Measurements from ENCODE around the gene TMEM128.
"Not testable (repeated sequence)": the region's sequence is repeated elsewhere in the genome, so short reads cannot be mapped to it uniquely, and the experiment has no call there.

The TMEM128 gene

DNA sequence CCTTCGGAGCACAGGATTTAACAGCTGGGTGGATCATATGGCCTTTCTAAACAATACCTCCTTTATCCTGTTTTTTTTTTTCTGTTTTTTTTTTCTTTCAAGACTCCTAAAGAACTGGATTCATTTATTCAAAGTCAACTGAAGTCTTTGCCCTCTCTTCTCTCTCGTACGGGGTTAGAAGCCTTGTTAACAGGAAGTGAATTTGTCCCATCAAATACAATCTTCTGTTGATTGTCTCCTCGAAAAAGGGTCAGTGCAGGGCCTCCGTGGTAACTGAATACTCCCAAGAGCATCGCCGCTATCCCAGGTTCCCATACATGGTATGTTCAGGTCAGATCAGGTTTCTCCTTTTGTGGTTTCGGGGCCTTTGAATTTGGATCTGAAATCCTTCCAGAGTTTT, 1.8 kb upstream of the TMEM128 start:
- H4K91ac ChIP-seq (ENCODE audit: low read length) = no peak overlapping the region
- H2AFZ ChIP-seq (ENCODE audit: low read depth, low read length) = no peak overlapping the region
- H3K14ac ChIP-seq (ENCODE audit: low read length in 2 of 2) = no peak overlapping the region
- H3K36me3 ChIP-seq (ENCODE audit: control insufficient read depth in 1 of 2, insufficient read depth in 2 of 2, low read depth in 1 of 2, low read length in 2 of 2) = peaks cover 5 to 14% of the 10 kb centered on the region in 2 experiments
- no peak overlapping the region for H3K4me3 ChIP-seq (ENCODE audit: insufficient read depth in 1 of 2, low read depth in 1 of 2, low read length in 2 of 2)
- WGBS = 96% methylated on average over 7 of the region's 8 CpGs
- H3K79me1 ChIP-seq (replicated peaks; ENCODE audit: low read length, poor library complexity, severe bottlenecking) = peaks cover 13% of the 10 kb centered on the region
- H3K18ac ChIP-seq (ENCODE audit: low read depth in 1 of 2, low read length in 2 of 2) = no peak overlapping the region
- no peak overlapping the region for H2AK5ac ChIP-seq (ENCODE audit: low read length, severe bottlenecking)
- no peak overlapping the region for H2BK12ac ChIP-seq (ENCODE audit: low read length in 2 of 2)
- H2BK15ac ChIP-seq (ENCODE audit: low read depth, poor library complexity, severe bottlenecking) = no peak overlapping the region
- H2BK120ac ChIP-seq (ENCODE audit: low read depth, low read length) = no peak overlapping the region
- no peak overlapping the region for H3K27ac ChIP-seq (ENCODE audit: low read length, poor library complexity, severe bottlenecking)
- no peak for DNase-seq
- H3K9ac ChIP-seq (ENCODE audit: low read length) = no peak overlapping the region
- H4K8ac ChIP-seq (ENCODE audit: low read length) = no peak overlapping the region
- peaks cover 7% of the 10 kb centered on the region for H3K4me1 ChIP-seq (ENCODE audit: control insufficient read depth, insufficient read depth, low read depth, low read length)
- H2BK5ac ChIP-seq (ENCODE audit: low read depth, low read length, poor library complexity, severe bottlenecking) = no peak overlapping the region
- no peak overlapping the region for H3K4ac ChIP-seq (ENCODE audit: low read depth in 1 of 2, low read length in 2 of 2)
- H3K4me2 ChIP-seq (ENCODE audit: low read length, poor library complexity, severe bottlenecking) = no peak overlapping the region
- no peak overlapping the region for H3K23ac ChIP-seq (ENCODE audit: low read length in 2 of 2)
- H3K27me3 ChIP-seq (ENCODE audit: control insufficient read depth in 1 of 2, insufficient read depth in 1 of 2, low read length in 2 of 2) = peaks cover 6 to 16% of the 10 kb centered on the region in 2 experiments
- no peaks in the 10 kb centered on the region for H3K9me3 ChIP-seq (ENCODE audit: control insufficient read depth, low read length)

- not testable (repeated sequence) for H4K91ac ChIP-seq (ENCODE audit: low read length); H3K14ac ChIP-seq (ENCODE audit: low read length in 2 of 2); H2AK5ac ChIP-seq (ENCODE audit: low read length, severe bottlenecking); H3K18ac ChIP-seq (ENCODE audit: low read depth in 1 of 2, low read length in 2 of 2); H2BK120ac ChIP-seq (ENCODE audit: low read depth, low read length); DNase-seq; H2BK12ac ChIP-seq (ENCODE audit: low read length in 2 of 2); H2BK5ac ChIP-seq (ENCODE audit: low read depth, low read length, poor library complexity, severe bottlenecking); H2BK15ac ChIP-seq (ENCODE audit: low read depth, poor library complexity, severe bottlenecking); H3K27ac ChIP-seq (ENCODE audit: low read length, poor library complexity, severe bottlenecking); H4K8ac ChIP-seq (ENCODE audit: low read length); H3K9me3 ChIP-seq (ENCODE audit: control insufficient read depth, low read length); H3K4me2 ChIP-seq (ENCODE audit: low read length, poor library complexity, severe bottlenecking); H3K4me1 ChIP-seq (ENCODE audit: control insufficient read depth, insufficient read depth, low read depth, low read length); H2AFZ ChIP-seq (ENCODE audit: low read depth, low read length); H3K23ac ChIP-seq (ENCODE audit: low read length in 2 of 2); H3K4ac ChIP-seq (ENCODE audit: low read depth in 1 of 2, low read length in 2 of 2)
- Histone ChIP-seq H3K36me3 (ENCODE audit: control insufficient read depth in 1 of 2, insufficient read depth in 2 of 2, low read depth in 1 of 2, low read length in 2 of 2) (peaks cover 10 to 20% of the 10 kb centered on the region in 2 experiments), H3K4me3 (ENCODE audit: insufficient read depth in 1 of 2, low read depth in 1 of 2, low read length in 2 of 2) (peak overlapping the region in 1 of 2 experiments; percentile 89), H3K79me1 (replicated peaks; ENCODE audit: low read length, poor library complexity, severe bottlenecking) (peaks cover 17% of the 10 kb centered on the region), H3K9ac (ENCODE audit: low read length) (peak overlapping the region; percentile 96), H3K27me3 (ENCODE audit: control insufficient read depth in 1 of 2, insufficient read depth in 1 of 2, low read length in 2 of 2) (peaks cover 3 to 11% of the 10 kb centered on the region in 2 experiments)
- 96% methylated on average over 15 of the region's 15 CpGs for WGBS
These were observed 1.3 kb upstream of the TMEM128 start for GRCh38 chr4:4249342-4249741.

DNA sequence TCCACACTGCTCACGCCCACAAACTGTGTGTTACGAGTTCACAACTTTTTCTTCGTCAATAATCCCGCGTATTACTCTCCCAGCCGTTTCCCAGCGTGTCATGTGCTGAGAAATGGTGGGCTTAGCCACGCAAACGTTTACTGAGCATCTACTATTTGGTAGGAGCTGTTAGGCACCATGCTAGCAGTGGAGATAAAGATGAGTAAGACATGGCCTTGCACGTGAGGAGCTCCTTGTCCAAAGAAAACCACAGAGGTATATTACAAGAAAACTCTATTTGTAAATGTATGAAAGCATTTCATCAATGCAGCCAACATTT, 821 bp upstream of the TMEM128 start:
- WGBS = 58% methylated on average over 9 of the region's 10 CpGs
- H4K91ac ChIP-seq (ENCODE audit: low read length) = no peak overlapping the region
- no peaks in the 10 kb centered on the region for H3K9me3 ChIP-seq (ENCODE audit: control insufficient read depth, low read length)
- H3K4me3 ChIP-seq (ENCODE audit: insufficient read depth in 1 of 2, low read depth in 1 of 2, low read length in 2 of 2) = peak overlapping the region in 1 of 2 experiments; percentile 89
- no peak overlapping the region for H2BK120ac ChIP-seq (ENCODE audit: low read depth, low read length)
- no peak overlapping the region for H2BK12ac ChIP-seq (ENCODE audit: low read length in 2 of 2)
- peak overlapping the region; percentile 95 for H4K8ac ChIP-seq (ENCODE audit: low read length)
- H3K9ac ChIP-seq (ENCODE audit: low read length) = peak overlapping the region; percentile 96
- H3K27me3 ChIP-seq (ENCODE audit: control insufficient read depth in 1 of 2, insufficient read depth in 1 of 2, low read length in 2 of 2) = peaks cover 0 to 7% of the 10 kb centered on the region in 2 experiments
- peaks cover 15 to 25% of the 10 kb centered on the region in 2 experiments for H3K36me3 ChIP-seq (ENCODE audit: control insufficient read depth in 1 of 2, insufficient read depth in 2 of 2, low read depth in 1 of 2, low read length in 2 of 2)
- H2AFZ ChIP-seq (ENCODE audit: low read depth, low read length) = no peak overlapping the region
- peak overlapping the region; percentile 42 for H3K4me2 ChIP-seq (ENCODE audit: low read length, poor library complexity, severe bottlenecking)
- H3K4me1 ChIP-seq (ENCODE audit: control insufficient read depth, insufficient read depth, low read depth, low read length) = peaks cover 7% of the 10 kb centered on the region
- no peak overlapping the region for H3K18ac ChIP-seq (ENCODE audit: low read depth in 1 of 2, low read length in 2 of 2)
- DNase-seq = peak; percentile 28
- peak overlapping the region; percentile 61 to 85 for H3K4ac ChIP-seq (ENCODE audit: low read depth in 1 of 2, low read length in 2 of 2)
- no peak overlapping the region for H2BK15ac ChIP-seq (ENCODE audit: low read depth, poor library complexity, severe bottlenecking)
- H2BK5ac ChIP-seq (ENCODE audit: low read depth, low read length, poor library complexity, severe bottlenecking) = no peak overlapping the region
- no peak overlapping the region for H3K14ac ChIP-seq (ENCODE audit: low read length in 2 of 2)
- H3K27ac ChIP-seq (ENCODE audit: low read length, poor library complexity, severe bottlenecking) = peak overlapping the region; percentile 97
- H3K23ac ChIP-seq (ENCODE audit: low read length in 2 of 2) = no peak overlapping the region
- H3K79me1 ChIP-seq (replicated peaks; ENCODE audit: low read length, poor library complexity, severe bottlenecking) = peaks cover 20% of the 10 kb centered on the region
- no peak overlapping the region for H2AK5ac ChIP-seq (ENCODE audit: low read length, severe bottlenecking)

DNA sequence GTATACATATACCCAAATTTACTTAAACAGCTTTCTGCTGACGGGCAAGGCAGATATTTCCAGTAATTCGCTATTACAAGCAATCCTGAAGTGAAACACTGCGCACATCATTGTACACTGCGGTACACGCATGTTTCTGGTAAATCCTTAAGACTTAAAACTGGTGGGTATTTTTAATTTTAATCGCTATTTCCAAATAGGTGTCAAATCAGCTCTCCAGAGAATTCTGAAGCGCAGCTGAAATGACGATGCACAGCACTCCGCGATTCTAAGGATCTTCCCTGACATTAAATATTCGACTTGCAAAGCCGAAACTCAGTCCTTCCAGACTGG, 361 bp downstream of the TMEM128 start:
- Histone ChIP-seq H2BK15ac (ENCODE audit: low read depth, poor library complexity, severe bottlenecking) (no peak overlapping the region), H2AFZ (ENCODE audit: low read depth, low read length) (peak overlapping the region; percentile 99), H2BK120ac (ENCODE audit: low read depth, low read length) (peak overlapping the region; percentile 65), H3K4me1 (ENCODE audit: control insufficient read depth, insufficient read depth, low read depth, low read length) (peaks cover 7% of the 10 kb centered on the region), H3K79me1 (replicated peaks; ENCODE audit: low read length, poor library complexity, severe bottlenecking) (peaks cover 22% of the 10 kb centered on the region), H2AK5ac (ENCODE audit: low read length, severe bottlenecking) (no peak overlapping the region), H2BK12ac (ENCODE audit: low read length in 2 of 2) (peak overlapping the region in 1 of 2 experiments; percentile 48), H4K91ac (ENCODE audit: low read length) (peak overlapping the region; percentile 64), H3K18ac (ENCODE audit: low read depth in 1 of 2, low read length in 2 of 2) (peak overlapping the region; percentile 81 to 98), H3K14ac (ENCODE audit: low read length in 2 of 2) (peak overlapping the region in 1 of 2 experiments; percentile 94), H3K36me3 (ENCODE audit: control insufficient read depth in 1 of 2, insufficient read depth in 2 of 2, low read depth in 1 of 2, low read length in 2 of 2) (peaks cover 20 to 31% of the 10 kb centered on the region in 2 experiments), H3K9me3 (ENCODE audit: control insufficient read depth, low read length) (no peaks in the 10 kb centered on the region), H3K4me3 (ENCODE audit: insufficient read depth in 1 of 2, low read depth in 1 of 2, low read length in 2 of 2) (peak overlapping the region; percentile 89 to 97), H3K27ac (ENCODE audit: low read length, poor library complexity, severe bottlenecking) (no peak overlapping the region), H3K9ac (ENCODE audit: low read length) (peak overlapping the region; percentile 96), H3K23ac (ENCODE audit: low read length in 2 of 2) (peak overlapping the region in 1 of 2 experiments; percentile 98), H3K4me2 (ENCODE audit: low read length, poor library complexity, severe bottlenecking) (peak overlapping the region; percentile 57), H4K8ac (ENCODE audit: low read length) (peak overlapping the region; percentile 95), H3K27me3 (ENCODE audit: control insufficient read depth in 1 of 2, insufficient read depth in 1 of 2, low read length in 2 of 2) (peaks cover 0 to 5% of the 10 kb centered on the region in 2 experiments), H2BK5ac (ENCODE audit: low read depth, low read length, poor library complexity, severe bottlenecking) (no peak overlapping the region), H3K4ac (ENCODE audit: low read depth in 1 of 2, low read length in 2 of 2) (peak overlapping the region; percentile 15 to 95)
- WGBS = 0% methylated on average over 11 of the region's 12 CpGs
- DNase-seq = no peak
